OCI-LY1 (cell line): ENCODE data around the gene ARHGEF28.

Source experiments
- EZH2 ChIP-seq: fragments of 200-600 bp; sonication (generic), shearing (Covaris generic); IDR thresholded peaks from 2 replicates; pipeline ENCODE4 v1.8.0; 2017; ENCODE audit warnings: borderline replicate concordance, mixed run types, mild to moderate bottlenecking, antibody characterized with exemption, low read length, moderate library complexity, mixed read lengths
- TF ChIP-seq, protein P1 (sequence below): fragments of 200-600 bp; sonication (generic), shearing (Covaris generic); IDR thresholded peaks from 2 replicates; pipeline ENCODE4 v1.5.1; 2017; ENCODE audit warnings: mild to moderate bottlenecking, antibody characterized with exemption, low read length, moderate library complexity, mixed read lengths

DNA sequence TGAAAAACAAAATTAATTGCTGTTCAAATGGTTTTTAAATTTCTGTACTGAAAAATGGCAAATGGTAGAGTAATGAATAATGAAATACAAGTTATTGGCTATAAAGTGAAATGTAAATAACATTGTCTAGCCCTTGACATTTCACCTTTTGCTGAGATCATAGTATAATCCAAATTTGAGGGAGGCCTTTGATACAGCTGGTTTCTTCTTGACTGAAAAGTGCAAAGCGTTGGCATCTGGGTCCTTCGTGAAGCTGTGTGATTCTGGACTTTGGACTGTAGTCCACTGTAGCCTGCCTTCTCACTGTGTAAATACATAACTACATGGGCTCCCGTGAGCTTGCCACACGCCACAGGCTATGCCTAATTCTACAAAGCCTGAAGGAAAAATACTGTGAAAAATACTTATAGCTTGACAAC lies 52.3 kb downstream of the ARHGEF28 start:
- TF ChIP-seq, protein P1, sequence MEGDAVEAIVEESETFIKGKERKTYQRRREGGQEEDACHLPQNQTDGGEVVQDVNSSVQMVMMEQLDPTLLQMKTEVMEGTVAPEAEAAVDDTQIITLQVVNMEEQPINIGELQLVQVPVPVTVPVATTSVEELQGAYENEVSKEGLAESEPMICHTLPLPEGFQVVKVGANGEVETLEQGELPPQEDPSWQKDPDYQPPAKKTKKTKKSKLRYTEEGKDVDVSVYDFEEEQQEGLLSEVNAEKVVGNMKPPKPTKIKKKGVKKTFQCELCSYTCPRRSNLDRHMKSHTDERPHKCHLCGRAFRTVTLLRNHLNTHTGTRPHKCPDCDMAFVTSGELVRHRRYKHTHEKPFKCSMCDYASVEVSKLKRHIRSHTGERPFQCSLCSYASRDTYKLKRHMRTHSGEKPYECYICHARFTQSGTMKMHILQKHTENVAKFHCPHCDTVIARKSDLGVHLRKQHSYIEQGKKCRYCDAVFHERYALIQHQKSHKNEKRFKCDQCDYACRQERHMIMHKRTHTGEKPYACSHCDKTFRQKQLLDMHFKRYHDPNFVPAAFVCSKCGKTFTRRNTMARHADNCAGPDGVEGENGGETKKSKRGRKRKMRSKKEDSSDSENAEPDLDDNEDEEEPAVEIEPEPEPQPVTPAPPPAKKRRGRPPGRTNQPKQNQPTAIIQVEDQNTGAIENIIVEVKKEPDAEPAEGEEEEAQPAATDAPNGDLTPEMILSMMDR = no peak
- TF ChIP-seq EZH2 = no peak
